ENCODE measurements around the gene FXYD6. TPM values are rescaled to one million over a fixed set of nuclear protein-coding genes. Genes with fewer than 3 reads are reported as not detected.

Gene FXYD6
- total and polyA plus RNA-seq, 3 donors from 2014 or later, result 186 to 439 (median 191) TPM

GRCh38 chr11:117876059-117876340 is 458 bp downstream of the FXYD6 start:
- intact Hi-C loops (cut with DNase I; ENCODE audit: low total_unique reads), result no loop called here
- DNase-seq, result no peak
- H3K4me1 ChIP-seq, result peaks cover 50% of the 10 kb centered on the region
- H3K36me3 ChIP-seq (ENCODE audit: low read depth, missing control alignments), result no peaks in the 10 kb centered on the region
- peak overlapping the region; percentile 54 to 85 for H3K4me3 ChIP-seq
- TF ChIP-seq CTCF (IDR thresholded peaks at IDR 0.05), result no peak
- no peak for TF ChIP-seq POLR2A (IDR thresholded peaks at IDR 0.05)
- H3K27ac ChIP-seq, result peak overlapping the region; percentile 85 to 92
- H3K9me3 ChIP-seq, result no peaks in the 10 kb centered on the region
- WGBS, 2 donors, result 1 to 2% methylated on average over 9 of the region's 9 CpGs
- no peaks in the 10 kb centered on the region for H3K27me3 ChIP-seq

DNA sequence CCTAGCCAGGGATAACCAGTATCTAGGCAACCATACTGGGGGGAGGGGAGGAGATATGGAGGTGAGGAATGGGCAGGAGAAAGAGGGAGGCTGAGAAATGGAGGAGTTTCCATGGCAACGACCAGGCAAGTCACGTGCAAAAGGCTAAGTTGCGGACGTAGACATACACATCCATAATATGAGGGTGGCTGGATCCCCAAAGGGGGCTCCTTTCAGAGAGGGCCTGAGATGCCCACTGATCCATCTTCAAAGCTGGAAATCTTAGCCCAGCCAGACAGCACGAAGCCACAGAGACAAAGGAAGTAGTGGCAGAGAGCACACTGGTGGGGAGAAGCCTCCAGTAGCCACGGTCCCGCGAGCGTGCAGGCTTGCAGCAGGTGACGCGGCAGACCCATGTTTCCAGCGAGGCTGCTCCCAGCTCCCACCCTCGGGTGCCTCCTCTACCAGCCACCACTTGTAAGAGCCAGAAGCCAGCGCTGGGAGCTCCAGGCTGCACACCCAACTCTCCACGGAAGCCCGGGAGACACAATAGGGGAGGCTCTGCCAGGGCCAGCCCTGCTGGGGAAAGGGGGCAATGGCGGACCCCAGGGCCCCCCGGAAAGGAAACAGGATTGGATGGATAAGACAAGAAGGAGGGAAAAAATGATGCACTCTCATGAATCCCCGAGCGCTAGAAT is 938 bp downstream of the FXYD6 start:
- intact Hi-C loops (cut with DNase I; ENCODE audit: low total_unique reads), result no loop called here
- Histone ChIP-seq H3K27me3 (no peaks in the 10 kb centered on the region), H3K36me3 (ENCODE audit: low read depth, missing control alignments) (no peaks in the 10 kb centered on the region), H3K4me3 (peak overlapping the region; percentile 54 to 85), H3K27ac (peak overlapping the region; percentile 85 to 92), H3K4me1 (peaks cover 55% of the 10 kb centered on the region), H3K9me3 (no peaks in the 10 kb centered on the region)
- TF ChIP-seq POLR2A (IDR thresholded peaks at IDR 0.05), result no peak
- no peak for TF ChIP-seq CTCF (IDR thresholded peaks at IDR 0.05)
- DNase-seq, result peak; percentile 54
- WGBS, 2 donors, result 0% methylated on average over 12 to 20 of the region's 20 CpGs

DNA sequence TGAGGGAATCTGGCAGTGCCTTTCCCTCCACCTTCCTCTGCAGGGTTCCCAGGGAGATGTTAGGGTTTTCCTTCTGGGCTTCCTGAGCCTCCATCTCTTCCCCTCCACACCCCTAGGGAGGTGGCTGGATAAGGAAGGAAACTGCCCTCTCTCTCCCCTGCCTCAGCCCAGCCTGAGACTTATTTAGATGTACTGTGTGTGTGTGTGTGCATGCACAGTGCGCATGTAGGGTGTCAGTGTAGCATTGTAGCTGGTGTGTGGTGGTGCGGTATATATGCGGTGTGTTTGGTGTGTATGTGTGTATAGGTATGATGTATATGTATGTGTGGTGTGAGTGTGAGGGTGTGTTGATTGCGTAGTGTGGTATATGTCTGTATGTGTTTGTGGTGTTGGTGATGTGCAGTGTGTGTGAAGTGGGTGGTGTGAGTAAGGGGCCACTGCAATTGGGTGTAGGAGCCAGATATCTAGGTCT is 1.5 kb downstream of the FXYD6 start:
- H3K27me3 ChIP-seq, result no peaks in the 10 kb centered on the region
- no peak for TF ChIP-seq POLR2A (IDR thresholded peaks at IDR 0.05)
- TF ChIP-seq CTCF (IDR thresholded peaks at IDR 0.05), result no peak
- H3K4me1 ChIP-seq, result peaks cover 60% of the 10 kb centered on the region
- intact Hi-C loops (cut with DNase I; ENCODE audit: low total_unique reads), result no loop called here
- H3K36me3 ChIP-seq (ENCODE audit: low read depth, missing control alignments), result no peaks in the 10 kb centered on the region
- DNase-seq, result no peak
- H3K4me3 ChIP-seq, result peak overlapping the region; percentile 54 to 85
- 47 to 57% methylated on average over 4 of the region's 4 CpGs for WGBS, 2 donors
- H3K27ac ChIP-seq, result peak overlapping the region; percentile 85 to 92
- no peaks in the 10 kb centered on the region for H3K9me3 ChIP-seq

- DNase-seq, result no peak
- 33 to 37% methylated on average over 12 to 16 of the region's 16 CpGs for WGBS, 2 donors
- TF ChIP-seq CTCF (IDR thresholded peaks at IDR 0.05) (no peak), POLR2A (IDR thresholded peaks at IDR 0.05) (no peak)
- Histone ChIP-seq H3K4me1 (peaks cover 64% of the 10 kb centered on the region), H3K9me3 (no peaks in the 10 kb centered on the region), H3K4me3 (peak overlapping the region in 1 of 2 donors; percentile 85), H3K27ac (peak overlapping the region; percentile 46 to 85), H3K36me3 (ENCODE audit: low read depth, missing control alignments) (no peaks in the 10 kb centered on the region), H3K27me3 (no peaks in the 10 kb centered on the region)
- intact Hi-C loops (cut with DNase I; ENCODE audit: low total_unique reads), result no loop called here
Measured at GRCh38 chr11:117874253-117874909, 2.1 kb downstream of the FXYD6 start.

DNA sequence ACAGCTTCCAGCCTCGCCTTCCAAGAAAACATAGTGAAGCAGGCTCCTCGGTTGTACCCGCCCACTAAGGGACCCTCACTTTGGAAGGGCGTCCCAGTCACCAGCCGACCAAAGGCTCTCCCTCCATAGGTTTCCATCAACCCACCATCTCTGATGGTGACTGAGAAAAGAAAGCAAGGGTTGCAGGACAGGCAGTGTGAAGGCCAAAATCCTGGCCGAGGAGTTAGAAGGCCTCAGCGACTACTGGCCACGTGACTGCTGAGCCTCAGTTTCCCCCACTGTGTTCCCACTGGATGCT is 2.7 kb downstream of the FXYD6 start:
- peak overlapping the region; percentile 46 to 85 for H3K27ac ChIP-seq
- H3K4me1 ChIP-seq, result peaks cover 70% of the 10 kb centered on the region
- TF ChIP-seq CTCF (IDR thresholded peaks at IDR 0.05), result no peak
- TF ChIP-seq POLR2A (IDR thresholded peaks at IDR 0.05), result no peak
- H3K36me3 ChIP-seq (ENCODE audit: low read depth, missing control alignments), result no peaks in the 10 kb centered on the region
- 53 to 62% methylated on average over 8 of the region's 8 CpGs for whole genome bisulfite sequencing, 2 donors
- intact Hi-C loops (cut with DNase I; ENCODE audit: low total_unique reads), result no loop called here
- no peaks in the 10 kb centered on the region for H3K9me3 ChIP-seq
- no peak for DNase-seq
- no peaks in the 10 kb centered on the region for H3K27me3 ChIP-seq
- H3K4me3 ChIP-seq, result no peak overlapping the region

Data from testis (tissue), 3 donors.